ENCODE data around the gene SPARC. TPM values are rescaled to one million over a fixed set of nuclear protein-coding genes. Genes with fewer than 3 reads are reported as not detected.

The SPARC gene
- total and polyA plus RNA-seq, 2 experiments from 2014 or later, result 4,089 to 16,729 TPM

DNA sequence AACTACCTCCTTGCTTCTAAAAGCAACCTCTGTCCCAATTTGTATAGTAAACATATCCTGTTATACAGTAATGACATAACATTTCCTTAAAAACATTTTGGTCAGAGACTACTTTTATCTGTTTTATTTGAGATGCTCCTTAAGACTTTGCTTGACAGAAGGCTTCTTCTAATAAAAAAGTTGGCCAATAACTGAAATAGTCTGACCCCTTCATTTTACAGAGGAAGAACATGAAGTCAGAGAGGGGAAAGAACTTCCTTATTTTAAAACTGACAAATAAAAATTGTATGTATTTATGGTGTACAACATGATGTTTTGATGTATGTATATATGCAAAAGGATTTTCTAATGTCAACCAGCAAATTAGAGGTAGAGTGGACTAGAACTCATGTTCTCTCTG, 35.8 kb upstream of the SPARC start:
- Histone ChIP-seq H3K9me2 (replicated peaks; ENCODE audit: insufficient read depth) (no peaks in the 10 kb centered on the region), H2AFZ (no peak overlapping the region), H3K4me3 (no peak overlapping the region), H3K79me2 (no peaks in the 10 kb centered on the region), H3K27me3 (no peaks in the 10 kb centered on the region), H3K36me3 (replicated peaks; ENCODE audit: insufficient read depth, low read depth) (no peaks in the 10 kb centered on the region), H3K4me2 (no peak overlapping the region), H3K9me3 (ENCODE audit: low read depth) (no peaks in the 10 kb centered on the region), H3K27ac (no peak overlapping the region), H3K4me1 (ENCODE audit: insufficient read depth) (peaks cover 15% of the 10 kb centered on the region), H4K20me1 (ENCODE audit: insufficient read depth, poor library complexity, severe bottlenecking) (no peaks in the 10 kb centered on the region)
- TF ChIP-seq EZH2 (IDR thresholded peaks at IDR 0.05; ENCODE audit: borderline replicate concordance) (no peak), EZH2phosphoT487 (IDR thresholded peaks at IDR 0.05; ENCODE audit: low read depth, severe bottlenecking, unreplicated experiment) (no peak)
- TF ChIP-seq, protein P1, sequence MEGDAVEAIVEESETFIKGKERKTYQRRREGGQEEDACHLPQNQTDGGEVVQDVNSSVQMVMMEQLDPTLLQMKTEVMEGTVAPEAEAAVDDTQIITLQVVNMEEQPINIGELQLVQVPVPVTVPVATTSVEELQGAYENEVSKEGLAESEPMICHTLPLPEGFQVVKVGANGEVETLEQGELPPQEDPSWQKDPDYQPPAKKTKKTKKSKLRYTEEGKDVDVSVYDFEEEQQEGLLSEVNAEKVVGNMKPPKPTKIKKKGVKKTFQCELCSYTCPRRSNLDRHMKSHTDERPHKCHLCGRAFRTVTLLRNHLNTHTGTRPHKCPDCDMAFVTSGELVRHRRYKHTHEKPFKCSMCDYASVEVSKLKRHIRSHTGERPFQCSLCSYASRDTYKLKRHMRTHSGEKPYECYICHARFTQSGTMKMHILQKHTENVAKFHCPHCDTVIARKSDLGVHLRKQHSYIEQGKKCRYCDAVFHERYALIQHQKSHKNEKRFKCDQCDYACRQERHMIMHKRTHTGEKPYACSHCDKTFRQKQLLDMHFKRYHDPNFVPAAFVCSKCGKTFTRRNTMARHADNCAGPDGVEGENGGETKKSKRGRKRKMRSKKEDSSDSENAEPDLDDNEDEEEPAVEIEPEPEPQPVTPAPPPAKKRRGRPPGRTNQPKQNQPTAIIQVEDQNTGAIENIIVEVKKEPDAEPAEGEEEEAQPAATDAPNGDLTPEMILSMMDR (IDR thresholded peaks at IDR 0.05; ENCODE audit: poor library complexity), result no peak
- no peak for DNase-seq (ENCODE audit: low spot score)

DNA sequence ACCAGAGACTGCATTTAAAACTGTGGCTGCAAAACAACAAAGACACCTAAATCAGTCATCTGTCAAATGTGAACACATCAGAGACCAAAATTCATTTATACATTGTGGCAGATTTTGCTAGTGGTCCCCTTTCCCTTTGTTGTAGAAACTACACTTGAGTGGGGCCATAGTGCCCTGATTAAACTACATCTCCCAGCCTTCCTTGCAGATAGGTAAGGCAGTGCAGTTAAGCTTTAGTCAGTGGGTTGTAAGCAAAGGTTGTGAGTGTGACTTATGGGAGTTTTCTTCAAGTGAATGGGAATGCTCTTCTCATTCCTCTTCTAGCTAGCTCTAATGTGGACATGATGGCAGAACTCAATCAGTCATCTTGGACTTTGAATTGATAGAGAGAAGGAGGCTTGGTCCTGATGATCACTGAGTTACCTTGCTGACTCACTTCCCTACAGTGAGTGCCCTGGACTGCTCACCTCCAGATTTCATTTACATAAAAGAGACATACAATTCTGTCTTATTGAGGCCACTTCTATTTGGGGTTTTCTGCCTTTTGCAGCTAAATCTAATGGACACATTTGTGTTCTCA, 35.2 kb upstream of the SPARC start:
- Histone ChIP-seq H4K20me1 (ENCODE audit: insufficient read depth, poor library complexity, severe bottlenecking) (no peaks in the 10 kb centered on the region), H3K9me2 (replicated peaks; ENCODE audit: insufficient read depth) (no peaks in the 10 kb centered on the region), H3K27ac (peak overlapping the region; percentile 37), H3K4me1 (ENCODE audit: insufficient read depth) (peaks cover 15% of the 10 kb centered on the region), H2AFZ (no peak overlapping the region), H3K79me2 (no peaks in the 10 kb centered on the region), H3K27me3 (no peaks in the 10 kb centered on the region), H3K4me3 (no peak overlapping the region), H3K4me2 (no peak overlapping the region), H3K36me3 (replicated peaks; ENCODE audit: insufficient read depth, low read depth) (no peaks in the 10 kb centered on the region), H3K9me3 (ENCODE audit: low read depth) (no peaks in the 10 kb centered on the region)
- DNase-seq (ENCODE audit: low spot score), result no peak
- TF ChIP-seq, protein P1 (IDR thresholded peaks at IDR 0.05; ENCODE audit: poor library complexity), result no peak
- TF ChIP-seq EZH2 (IDR thresholded peaks at IDR 0.05; ENCODE audit: borderline replicate concordance) (no peak), EZH2phosphoT487 (IDR thresholded peaks at IDR 0.05; ENCODE audit: low read depth, severe bottlenecking, unreplicated experiment) (no peak)

DNA sequence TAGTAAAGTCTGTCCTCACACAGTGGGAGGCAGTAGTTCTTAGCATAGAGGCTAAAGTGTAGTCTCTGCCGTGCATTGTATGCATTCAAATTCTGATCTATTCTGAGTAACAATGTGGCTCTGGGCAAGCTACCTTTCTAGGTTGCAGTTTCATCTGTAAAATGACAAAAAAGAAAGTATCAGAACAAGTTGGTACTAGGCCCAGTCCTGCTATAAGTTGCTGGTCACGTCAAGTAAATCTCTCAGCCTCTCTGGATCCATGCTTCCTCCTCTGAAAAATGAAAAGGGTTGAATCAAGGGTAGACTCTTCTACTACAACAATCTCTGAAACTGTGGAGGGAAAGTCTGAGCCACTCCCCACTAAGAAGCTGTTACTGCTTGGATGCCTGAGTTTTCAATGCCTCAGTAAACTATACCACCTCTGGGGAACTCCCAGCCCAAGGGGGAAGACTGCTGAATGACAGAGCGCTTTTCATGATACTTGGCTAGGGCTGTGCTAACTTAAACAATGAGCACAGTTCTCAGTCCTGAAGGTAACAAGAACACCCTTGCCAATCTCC, 34.5 kb upstream of the SPARC start:
- Histone ChIP-seq H4K20me1 (ENCODE audit: insufficient read depth, poor library complexity, severe bottlenecking) (no peaks in the 10 kb centered on the region), H3K36me3 (replicated peaks; ENCODE audit: insufficient read depth, low read depth) (no peaks in the 10 kb centered on the region), H3K27ac (peak overlapping the region; percentile 47), H3K79me2 (no peaks in the 10 kb centered on the region), H3K27me3 (no peaks in the 10 kb centered on the region), H3K4me2 (no peak overlapping the region), H2AFZ (no peak overlapping the region), H3K4me1 (ENCODE audit: insufficient read depth) (peaks cover 15% of the 10 kb centered on the region), H3K9me3 (ENCODE audit: low read depth) (no peaks in the 10 kb centered on the region), H3K4me3 (no peak overlapping the region), H3K9me2 (replicated peaks; ENCODE audit: insufficient read depth) (no peaks in the 10 kb centered on the region)
- no peak for TF ChIP-seq EZH2phosphoT487 (IDR thresholded peaks at IDR 0.05; ENCODE audit: low read depth, severe bottlenecking, unreplicated experiment)
- 79% methylated on average over 3 of the region's 3 CpGs for WGBS (ENCODE audit: low lambda C conversion rate, missing lambda C conversion rate)
- no peak for DNase-seq (ENCODE audit: low spot score)

DNA sequence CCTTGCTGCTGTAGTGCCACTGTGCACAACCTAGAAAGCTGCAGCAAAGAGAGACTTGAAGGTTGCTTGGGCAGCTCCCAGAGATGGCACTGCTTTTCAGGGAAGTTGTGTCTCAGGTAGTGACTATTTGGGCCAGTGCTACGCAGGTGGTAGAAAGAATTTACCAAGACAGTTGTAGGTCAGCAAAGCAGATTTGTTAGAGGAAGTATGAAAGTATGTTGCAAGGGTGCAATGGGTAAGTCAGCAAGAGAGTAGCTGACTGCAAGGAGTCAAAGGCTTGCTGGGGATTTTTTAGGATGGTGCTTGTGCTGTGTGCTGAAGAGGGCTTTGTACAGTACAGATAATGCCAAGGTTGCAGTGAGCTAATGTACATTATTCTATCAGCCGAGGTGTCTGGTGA, 33.5 kb upstream of the SPARC start:
- Histone ChIP-seq H3K4me3 (no peak overlapping the region), H3K4me2 (no peak overlapping the region), H2AFZ (no peak overlapping the region), H3K4me1 (ENCODE audit: insufficient read depth) (peaks cover 15% of the 10 kb centered on the region), H3K79me2 (no peaks in the 10 kb centered on the region), H3K27me3 (no peaks in the 10 kb centered on the region), H3K9me2 (replicated peaks; ENCODE audit: insufficient read depth) (no peaks in the 10 kb centered on the region), H3K27ac (no peak overlapping the region), H4K20me1 (ENCODE audit: insufficient read depth, poor library complexity, severe bottlenecking) (no peaks in the 10 kb centered on the region), H3K9me3 (ENCODE audit: low read depth) (no peaks in the 10 kb centered on the region), H3K36me3 (replicated peaks; ENCODE audit: insufficient read depth, low read depth) (no peaks in the 10 kb centered on the region)
- TF ChIP-seq EZH2phosphoT487 (IDR thresholded peaks at IDR 0.05; ENCODE audit: low read depth, severe bottlenecking, unreplicated experiment) (no peak), EZH2 (IDR thresholded peaks at IDR 0.05; ENCODE audit: borderline replicate concordance) (no peak)
- TF ChIP-seq, protein P1 (IDR thresholded peaks at IDR 0.05; ENCODE audit: poor library complexity), result no peak
- WGBS (ENCODE audit: low lambda C conversion rate, missing lambda C conversion rate), result 83% methylated on average over 2 of the region's 2 CpGs
- no peak for DNase-seq (ENCODE audit: low spot score)

All from hepatocyte (in vitro differentiated cells).